Panc1 (cell line): ENCODE measurements around the gene GREB1L. TPM values are rescaled to one million over a fixed set of nuclear protein-coding genes. Genes with fewer than 3 reads are reported as not detected.

Experiments used
- ATAC-seq: fragments of 200-7000 bp; cut with Tn5 transposase; 2 replicates; pipeline ENCODE4 v1.9.1; 2020; ENCODE audit warnings: mild to moderate bottlenecking, moderate library complexity
- BruUV-seq: library from RNA; stranded (reverse); fragments of 400-500 nt; replicated peaks from 2 replicates; lab custom pipeline; 2021; lab: Mats Ljungman, UMichigan
- CTCF ChIA-PET: fragments of 300-600 bp; sonication (Branson Sonifier 250); formaldehyde crosslinking; loops from one replicate; lab custom pipeline; 2022; ENCODE audit warnings: antibody characterized with exemption; lab: Charles Lee
- POLR2A ChIA-PET: fragments of 300-600 bp; sonication (Branson Sonifier 250); formaldehyde crosslinking; loops from one replicate; lab custom pipeline; 2022; ENCODE audit warnings: antibody characterized with exemption; lab: Charles Lee
- DNase-seq: peaks from one replicate; pipeline ENCODE4 v3.0.0-alpha.2; 2010; ENCODE audit warnings: low read depth, low spot score
- H3K27ac ChIP-seq: 2 replicates; pipeline ENCODE4 v1.5.1; 2011; ENCODE audit warnings: mild to moderate bottlenecking, low read length, inconsistent platforms
- H3K27me3 ChIP-seq: fragments of 200-500 bp; sonication (Bioruptor generic); 2 replicates; pipeline ENCODE4 v1.6.0; 2014; ENCODE audit warnings: low read length, inconsistent platforms; ENCODE audit not compliant: control insufficient read depth, insufficient read depth
- H3K36me3 ChIP-seq: fragments of 200-500 bp; sonication (Bioruptor generic); 2 replicates; pipeline ENCODE4 v1.5.1; 2014; ENCODE audit warnings: inconsistent platforms, mild to moderate bottlenecking, low read length, moderate library complexity; ENCODE audit not compliant: control insufficient read depth, insufficient read depth
- H3K4me1 ChIP-seq: 2 replicates; pipeline ENCODE4 v1.5.1; 2011; ENCODE audit warnings: inconsistent platforms, mild to moderate bottlenecking, low read length, moderate library complexity; ENCODE audit not compliant: control insufficient read depth, insufficient read depth
- H3K4me3 ChIP-seq, 2 experiments: 2 replicates each; pipeline ENCODE4 v1.5.1; 2011 to 2012; ENCODE audit warnings: low read depth in 2 of 2, low read length in 2 of 2, mild to moderate bottlenecking in 2 of 2, inconsistent platforms in 1 of 2, moderate library complexity in 1 of 2
- H3K9me3 ChIP-seq: fragments of 200-500 bp; sonication (Bioruptor generic); 2 replicates; pipeline ENCODE4 v1.5.1; 2014; ENCODE audit warnings: low read depth, mild to moderate bottlenecking, inconsistent platforms, low read length, moderate library complexity; ENCODE audit not compliant: control insufficient read depth, insufficient read depth
- POLR2AphosphoS5 ChIP-seq: IDR thresholded peaks from 2 replicates; pipeline ENCODE4 v1.6.1; 2012; ENCODE audit warnings: mild to moderate bottlenecking, low read depth, low read length, moderate library complexity
- REST ChIP-seq, 2 experiments: IDR thresholded peaks; 2 replicates each; pipeline ENCODE4 v1.6.1; 2011 to 2012; ENCODE audit warnings: low read depth in 2 of 2, control low read depth in 1 of 2, low read length in 1 of 2, mild to moderate bottlenecking in 1 of 2, moderate library complexity in 1 of 2; ENCODE audit not compliant: insufficient read depth in 1 of 2
- SIN3A ChIP-seq: IDR thresholded peaks from 2 replicates; pipeline ENCODE4 v1.6.1; 2012; ENCODE audit warnings: low read depth, mild to moderate bottlenecking, low read length, moderate library complexity, borderline replicate concordance; ENCODE audit not compliant: insufficient read depth
- TCF7L2 ChIP-seq: IDR thresholded peaks from 2 replicates; pipeline ENCODE4 v1.6.1; 2011; ENCODE audit warnings: mild to moderate bottlenecking, low read depth, low read length, inconsistent platforms
- in situ Hi-C: cut with HindIII; loops from 2 replicates; pipeline ENCODE4 v1.10.0; 2016; ENCODE audit warnings: low sequenced_read_pairs, low pct_unique_long_range_greater_than_20kb
- intact Hi-C: fragments of 100-400 bp; cut with micrococcal nuclease; formaldehyde crosslinking; loops from one replicate; pipeline ENCODE4 v1.10.0; 2022; ENCODE audit not compliant: unreplicated experiment
- total RNA-seq: library from RNA; stranded (reverse); gene quantifications from one replicate; pipeline ENCODE4 v1.2.1, GENCODE V29; 2021; ENCODE audit not compliant: unreplicated experiment
- TF ChIP-seq, protein P1 (sequence below): fragments of 450-650 bp; IDR thresholded peaks from 2 replicates; pipeline ENCODE4 v1.5.1; 2017; ENCODE audit warnings: mild to moderate bottlenecking

GREB1L gene
- total RNA-seq, 1 experiment from 2014 or later, result 11.0 TPM

DNA sequence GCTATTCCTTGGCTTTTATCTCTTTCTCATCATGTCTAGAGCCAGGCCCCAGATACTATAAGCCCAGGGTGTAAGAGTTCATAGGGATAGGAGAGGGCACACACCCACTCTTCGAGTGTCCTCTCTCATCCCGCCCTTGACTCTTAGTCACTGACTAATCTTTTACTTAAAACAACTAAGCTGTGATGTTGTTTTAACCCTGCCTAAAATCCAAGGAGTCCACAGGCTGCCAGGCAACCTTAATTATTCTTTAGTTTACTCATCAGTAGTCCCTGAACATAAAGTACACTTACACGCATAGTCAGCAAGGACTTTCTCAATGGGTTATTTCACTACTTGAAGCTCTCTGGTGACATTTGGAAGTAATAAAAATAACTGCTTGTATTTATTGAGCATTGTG lies 28.4 kb downstream of the GREB1L start:
- BruUV-seq, result no TSS peak
- Histone ChIP-seq H3K4me1 (no peaks in the 10 kb centered on the region; the same call in none of the 2 replicates), H3K9me3 (no peaks in the 10 kb centered on the region), H3K36me3 (no peaks in the 10 kb centered on the region), H3K4me3 (no peak overlapping the region), H3K27ac (no peak overlapping the region), H3K27me3 (no peaks in the 10 kb centered on the region)
- DNase-seq, result no peak
- ATAC-seq, result no peak
- intact Hi-C loops, result no loop called here
- in situ Hi-C loops, result no loop called here
- CTCF ChIA-PET, result no interaction called here
- POLR2A ChIA-PET, result no interaction called here
- TF ChIP-seq REST (IDR thresholded peaks at IDR 0.05; ENCODE audit: insufficient read depth in 1 of 2, low read depth in 2 of 2, low read length in 1 of 2), result no peak
- TF ChIP-seq SIN3A, result no peak
- no peak for TF ChIP-seq POLR2AphosphoS5
- TF ChIP-seq, protein P1, sequence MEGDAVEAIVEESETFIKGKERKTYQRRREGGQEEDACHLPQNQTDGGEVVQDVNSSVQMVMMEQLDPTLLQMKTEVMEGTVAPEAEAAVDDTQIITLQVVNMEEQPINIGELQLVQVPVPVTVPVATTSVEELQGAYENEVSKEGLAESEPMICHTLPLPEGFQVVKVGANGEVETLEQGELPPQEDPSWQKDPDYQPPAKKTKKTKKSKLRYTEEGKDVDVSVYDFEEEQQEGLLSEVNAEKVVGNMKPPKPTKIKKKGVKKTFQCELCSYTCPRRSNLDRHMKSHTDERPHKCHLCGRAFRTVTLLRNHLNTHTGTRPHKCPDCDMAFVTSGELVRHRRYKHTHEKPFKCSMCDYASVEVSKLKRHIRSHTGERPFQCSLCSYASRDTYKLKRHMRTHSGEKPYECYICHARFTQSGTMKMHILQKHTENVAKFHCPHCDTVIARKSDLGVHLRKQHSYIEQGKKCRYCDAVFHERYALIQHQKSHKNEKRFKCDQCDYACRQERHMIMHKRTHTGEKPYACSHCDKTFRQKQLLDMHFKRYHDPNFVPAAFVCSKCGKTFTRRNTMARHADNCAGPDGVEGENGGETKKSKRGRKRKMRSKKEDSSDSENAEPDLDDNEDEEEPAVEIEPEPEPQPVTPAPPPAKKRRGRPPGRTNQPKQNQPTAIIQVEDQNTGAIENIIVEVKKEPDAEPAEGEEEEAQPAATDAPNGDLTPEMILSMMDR, result no peak
- no peak for TF ChIP-seq TCF7L2

- no peak for TF ChIP-seq REST (IDR thresholded peaks at IDR 0.05; ENCODE audit: insufficient read depth in 1 of 2, low read depth in 2 of 2, low read length in 1 of 2)
- TF ChIP-seq TCF7L2, result no peak
- TF ChIP-seq SIN3A, result no peak
- TF ChIP-seq, protein P1, result no peak
- TF ChIP-seq POLR2AphosphoS5, result no peak
- no peaks in the 10 kb centered on the region for H3K4me1 ChIP-seq
- H3K27me3 ChIP-seq, result no peaks in the 10 kb centered on the region
- ChIA-PET CTCF (no interaction called here), POLR2A (interaction anchor here (0.7 kb wide), 1 partner anchor 27 kb away, joined by 3 read pairs; no protein-coding TSS in a partner anchor)
- in situ Hi-C loops (no loop called here), intact Hi-C loops (no loop called here)
- H3K36me3 ChIP-seq, result no peaks in the 10 kb centered on the region
- ATAC-seq (no peak), DNase-seq (no peak)
- no peak overlapping the region for H3K4me3 ChIP-seq
- BruUV-seq, result no TSS peak
- H3K9me3 ChIP-seq, result no peaks in the 10 kb centered on the region
- no peak overlapping the region for H3K27ac ChIP-seq
Measured at GRCh38 chr18:21272016-21272579, 30.1 kb downstream of the GREB1L start.
